GM12878 (cell line): ENCODE data around the gene IP6K3.

ENCODE experiments used
- ATF3 ChIP-seq: IDR thresholded peaks from 2 replicates; pipeline ENCODE4 v1.6.1; 2011; ENCODE audit warnings: low read depth, mild to moderate bottlenecking, low read length, moderate library complexity, borderline replicate concordance; ENCODE audit errors: extremely low read depth
- BHLHE40 ChIP-seq, 2 experiments: fragments of 450-650 bp in 1 of 2; IDR thresholded peaks; 2 replicates each; pipeline ENCODE4 v1.6.1; 2011 to 2017; ENCODE audit warnings: low read depth in 2 of 2, borderline replicate concordance in 1 of 2, improper control_type of control experiment in 1 of 2, low read length in 1 of 2, mild to moderate bottlenecking in 1 of 2
- CTCF ChIP-seq, 3 experiments: IDR thresholded peaks in 2 of 3; conservative IDR thresholded peaks in 1 of 3; 2 replicates each; pipeline ENCODE4 v1.5.1; 2011; ENCODE audit warnings: low read depth in 3 of 3, low read length in 3 of 3, mild to moderate bottlenecking in 3 of 3, control low read depth in 2 of 3, moderate library complexity in 2 of 3, inconsistent platforms in 1 of 3, mixed read lengths in 1 of 3; ENCODE audit not compliant: control insufficient read depth in 2 of 3, insufficient read depth in 1 of 3; ENCODE audit errors: extremely low read depth in 1 of 3
- CUX1 ChIP-seq: IDR thresholded peaks from 2 replicates; pipeline ENCODE4 v1.6.1; 2012; ENCODE audit warnings: improper control_type of control experiment, low read depth, low read length; ENCODE audit not compliant: insufficient replicate concordance
- MXI1 ChIP-seq: fragments of 150-350 bp; IDR thresholded peaks from 2 replicates; pipeline ENCODE4 v1.6.1; 2011; ENCODE audit warnings: low read depth, mild to moderate bottlenecking, inconsistent platforms, low read length, improper control_type of control experiment
- MYC ChIP-seq: IDR thresholded peaks from 2 replicates; pipeline ENCODE4 v1.6.1; 2011; ENCODE audit warnings: mild to moderate bottlenecking, low read length, moderate library complexity, inconsistent platforms; ENCODE audit not compliant: insufficient read depth, insufficient replicate concordance, insufficient read length, severe bottlenecking
- NR2C2 ChIP-seq: IDR thresholded peaks from 2 replicates; pipeline ENCODE4 v1.6.1; 2011; ENCODE audit warnings: borderline replicate concordance, low read depth; ENCODE audit not compliant: control insufficient read depth, insufficient read length
- POLR2A ChIP-seq: IDR thresholded peaks from 2 replicates; pipeline ENCODE4 v1.6.1; 2011; ENCODE audit warnings: low read depth, mild to moderate bottlenecking, low read length

- TF ChIP-seq POLR2A: no peak
- TF ChIP-seq CTCF (IDR thresholded peaks at IDR 0.05 in 2 of 3, conservative IDR thresholded peaks at IDR 0.05 in 1 of 3; ENCODE audit: control insufficient read depth in 2 of 3, extremely low read depth in 1 of 3, insufficient read depth in 1 of 3, low read depth in 3 of 3, low read length in 3 of 3): no peak
- no peak for TF ChIP-seq ATF3
- no peak for TF ChIP-seq MYC
- no peak for TF ChIP-seq BHLHE40 (IDR thresholded peaks at IDR 0.05; ENCODE audit: borderline replicate concordance in 1 of 2, low read depth in 2 of 2, low read length in 1 of 2)
- TF ChIP-seq MXI1: no peak
- no peak for TF ChIP-seq CUX1
- no peak for TF ChIP-seq NR2C2
Measured at GRCh38 chr6:33750244-33750991, 3.7 kb upstream of the IP6K3 start.
